Epithelial cell of esophagus (primary cell): Measurements from ENCODE around the gene GNG7.

ENCODE experiments used
- DNase-seq: peaks from one replicate; pipeline ENCODE4 v3.0.0; 2010; ENCODE audit warnings: low read depth
- H3K4me3 ChIP-seq: 2 replicates; pipeline ENCODE4 v1.5.1; 2011; ENCODE audit warnings: mild to moderate bottlenecking, low read length, control low read depth
- CTCF ChIP-seq: IDR thresholded peaks from 2 replicates; pipeline ENCODE4 v1.5.1; 2011; ENCODE audit warnings: low read depth, mild to moderate bottlenecking, low read length, control low read depth, inconsistent platforms; ENCODE audit not compliant: insufficient read depth; ENCODE audit errors: missing control alignments

The GNG7 gene

GRCh38 chr19:2699413-2700140 is 2.9 kb downstream of the GNG7 start:
- DNase-seq, result no peak
- no peak for TF ChIP-seq CTCF
- no peak overlapping the region for H3K4me3 ChIP-seq

GRCh38 chr19:2694196-2694595 is 8.3 kb downstream of the GNG7 start:
- no peak for DNase-seq
- H3K4me3 ChIP-seq, result no peak overlapping the region
- no peak for TF ChIP-seq CTCF

GRCh38 chr19:2693492-2694160 is 8.9 kb downstream of the GNG7 start:
- no peak overlapping the region for H3K4me3 ChIP-seq
- no peak for TF ChIP-seq CTCF
- DNase-seq, result no peak

DNA sequence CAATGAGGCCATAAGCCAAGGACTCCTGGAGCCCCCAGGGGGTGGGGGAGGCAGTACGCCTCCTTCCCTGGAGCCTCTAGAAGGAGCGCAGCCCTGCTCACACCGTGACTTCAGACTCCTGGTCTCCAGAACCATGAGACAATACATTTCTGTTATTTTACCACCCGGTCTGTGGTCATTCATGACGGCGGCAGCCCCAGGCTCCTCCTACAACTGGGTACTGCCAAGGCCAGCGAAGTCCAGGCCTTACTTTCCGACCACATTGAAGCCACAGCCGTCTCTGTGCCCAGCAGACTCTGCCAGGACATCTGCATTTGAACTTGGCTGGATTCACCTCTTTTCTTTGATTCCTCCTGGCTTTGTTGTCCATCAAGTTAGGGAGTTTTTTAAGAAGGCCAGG is 10.5 kb downstream of the GNG7 start:
- TF ChIP-seq CTCF, result no peak
- DNase-seq, result no peak
- H3K4me3 ChIP-seq, result no peak overlapping the region

DNA sequence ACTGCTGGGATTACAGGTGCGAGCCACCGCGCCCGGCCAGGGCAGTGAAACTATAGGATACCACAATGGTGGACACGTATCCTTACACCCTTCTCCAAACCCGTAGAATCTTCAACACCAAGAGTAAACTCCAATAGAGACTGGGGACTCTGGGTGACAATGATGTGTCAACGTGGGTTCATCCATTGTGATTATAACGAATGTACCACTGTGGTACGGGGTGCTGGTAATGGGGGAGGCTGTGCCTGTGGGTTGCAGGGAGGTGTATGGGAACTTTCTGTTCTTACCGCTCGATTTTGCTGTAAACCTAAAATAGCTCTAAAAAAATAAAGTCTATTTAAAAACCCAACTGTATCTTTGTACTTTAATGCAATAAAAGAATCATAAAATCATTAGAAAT is 11.6 kb downstream of the GNG7 start:
- H3K4me3 ChIP-seq, result no peak overlapping the region
- DNase-seq, result no peak
- no peak for TF ChIP-seq CTCF

- TF ChIP-seq CTCF, result no peak
- no peak overlapping the region for H3K4me3 ChIP-seq
- no peak for DNase-seq
These were observed 16.1 kb downstream of the GNG7 start for GRCh38 chr19:2686360-2686759.
